NCI-H748 (cell line): Measurements from ENCODE around the gene PPP1R14C.
"Not testable (repeated sequence)": the region's sequence is repeated elsewhere in the genome, so short reads cannot be mapped to it uniquely, and the experiment has no call there.

ENCODE experiments used
- DNase-seq: peaks from one replicate; lab custom pipeline; 2025; ENCODE audit not compliant: unreplicated experiment; lab: John Stamatoyannopoulos, UW

PPP1R14C gene

DNA sequence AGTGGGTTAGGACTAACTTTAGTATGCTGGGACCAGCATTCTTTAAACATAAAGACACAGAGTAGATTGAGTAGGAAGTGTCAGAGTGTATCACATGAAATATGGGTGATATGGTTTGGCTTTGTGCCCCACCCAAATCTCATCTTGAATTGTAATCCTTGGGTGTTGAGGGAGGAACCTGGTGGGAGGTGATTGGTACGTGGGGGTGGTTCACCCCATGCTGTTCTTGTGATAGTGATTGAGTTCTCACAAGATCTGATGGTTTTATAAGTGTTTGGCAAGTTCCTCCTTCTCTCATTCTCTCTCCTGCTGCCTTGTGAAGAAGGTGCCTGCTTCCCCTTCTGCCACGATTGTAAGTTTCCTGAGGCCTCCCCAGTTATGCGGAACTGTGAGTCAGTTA lies 5.1 kb upstream of the PPP1R14C start:
- DNase-seq: not testable (repeated sequence)

DNA sequence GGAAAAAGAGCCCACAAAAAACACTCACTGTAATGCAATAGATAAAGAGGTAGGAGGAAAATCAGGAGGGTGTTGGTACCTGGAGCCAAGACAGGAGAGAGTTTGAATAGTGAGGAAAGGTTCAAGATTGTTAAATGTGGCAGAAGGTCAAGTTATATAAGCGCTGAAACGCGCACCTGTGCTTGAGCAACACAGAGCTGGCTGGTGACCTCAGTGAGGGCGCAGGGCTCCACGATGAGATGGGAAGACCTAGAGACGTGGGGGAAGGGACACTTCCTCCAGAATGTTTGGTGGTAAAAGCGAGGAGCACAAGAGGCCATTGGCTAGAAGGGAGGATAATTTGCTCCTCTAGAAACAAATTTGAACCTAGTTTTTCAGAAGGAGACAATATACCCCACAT lies 4.2 kb upstream of the PPP1R14C start:
- no peak for DNase-seq

DNA sequence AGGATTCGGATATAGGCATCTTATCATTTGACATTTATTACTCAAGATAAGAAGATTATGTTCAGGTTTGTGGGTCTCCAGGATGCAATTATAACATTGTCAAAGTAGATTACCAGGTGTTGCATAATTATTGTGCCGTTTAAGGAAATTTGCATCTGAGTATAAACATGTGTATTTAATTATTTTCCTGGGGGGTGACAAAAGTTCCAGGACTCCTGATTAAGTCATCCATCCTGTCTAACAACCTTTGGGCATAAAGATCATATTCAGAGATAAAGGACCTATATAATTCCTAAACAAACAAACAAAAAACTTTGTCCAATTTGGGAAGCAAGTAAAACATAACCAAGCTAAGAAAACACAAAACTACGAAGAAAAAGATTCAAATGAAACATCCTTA lies 3.3 kb upstream of the PPP1R14C start:
- peak; percentile 10 for DNase-seq

DNA sequence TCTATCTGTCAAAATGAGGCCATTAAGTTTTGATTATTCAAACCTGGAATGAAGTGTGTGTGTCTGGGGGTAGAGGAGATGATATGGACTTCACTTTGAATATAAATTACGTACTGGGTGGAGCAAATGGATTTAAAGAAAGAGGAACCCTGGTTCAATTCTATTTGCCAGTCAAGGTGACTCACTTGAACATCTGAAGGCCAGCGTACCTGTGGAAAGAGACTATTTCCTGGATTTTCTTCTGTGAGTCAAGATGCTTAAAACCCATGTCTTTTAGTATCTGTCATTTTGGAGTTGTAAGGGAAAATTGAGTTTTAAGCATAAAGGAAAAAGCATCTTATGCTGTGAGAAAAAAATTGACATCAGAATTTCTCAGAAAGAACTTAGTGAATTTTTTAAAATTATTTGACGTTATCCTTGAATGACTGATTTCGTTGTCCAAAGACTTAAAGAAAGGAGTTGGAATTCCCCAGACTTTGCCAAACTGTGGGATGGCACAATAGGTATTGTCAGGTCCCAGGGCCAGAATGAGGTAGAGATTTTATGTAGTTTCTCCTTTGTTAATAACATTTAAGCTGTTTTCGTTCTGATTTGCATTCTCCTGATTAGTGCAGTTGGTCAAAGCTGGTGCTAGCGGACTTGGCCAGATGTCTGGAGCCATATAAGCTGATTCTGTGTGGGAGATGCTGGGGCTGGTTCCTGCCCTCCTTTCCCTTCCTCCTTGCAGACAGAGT lies 2.4 kb upstream of the PPP1R14C start:
- no peak for DNase-seq

DNA sequence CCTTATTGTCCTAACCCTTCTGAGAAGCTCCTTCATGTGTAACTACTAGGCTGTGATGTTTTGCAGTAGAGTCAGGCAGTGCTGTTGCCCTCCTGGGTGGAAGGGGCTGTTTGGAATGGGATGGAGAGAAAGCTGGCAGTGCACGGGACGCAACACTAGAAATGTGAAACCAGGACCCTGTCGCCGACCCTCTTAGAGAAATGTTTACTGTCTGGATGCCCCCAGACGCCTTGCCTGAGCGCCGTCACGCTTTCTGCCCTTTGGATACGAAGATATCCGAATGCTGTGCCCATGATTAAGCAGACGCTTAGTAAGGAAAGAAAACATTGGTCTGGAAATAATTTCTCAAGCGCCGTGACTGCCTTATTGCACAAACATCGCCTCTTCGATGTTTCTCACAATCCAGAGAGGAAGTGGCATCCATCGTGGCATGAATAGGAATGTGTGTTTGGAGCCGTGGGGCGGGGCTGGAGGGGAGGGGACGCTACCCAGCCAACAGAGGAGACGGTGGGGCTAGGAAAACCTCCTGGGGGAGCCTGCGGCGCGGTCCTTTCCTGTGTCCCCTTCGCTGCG lies 661 bp upstream of the PPP1R14C start:
- DNase-seq: peak; percentile 65

DNA sequence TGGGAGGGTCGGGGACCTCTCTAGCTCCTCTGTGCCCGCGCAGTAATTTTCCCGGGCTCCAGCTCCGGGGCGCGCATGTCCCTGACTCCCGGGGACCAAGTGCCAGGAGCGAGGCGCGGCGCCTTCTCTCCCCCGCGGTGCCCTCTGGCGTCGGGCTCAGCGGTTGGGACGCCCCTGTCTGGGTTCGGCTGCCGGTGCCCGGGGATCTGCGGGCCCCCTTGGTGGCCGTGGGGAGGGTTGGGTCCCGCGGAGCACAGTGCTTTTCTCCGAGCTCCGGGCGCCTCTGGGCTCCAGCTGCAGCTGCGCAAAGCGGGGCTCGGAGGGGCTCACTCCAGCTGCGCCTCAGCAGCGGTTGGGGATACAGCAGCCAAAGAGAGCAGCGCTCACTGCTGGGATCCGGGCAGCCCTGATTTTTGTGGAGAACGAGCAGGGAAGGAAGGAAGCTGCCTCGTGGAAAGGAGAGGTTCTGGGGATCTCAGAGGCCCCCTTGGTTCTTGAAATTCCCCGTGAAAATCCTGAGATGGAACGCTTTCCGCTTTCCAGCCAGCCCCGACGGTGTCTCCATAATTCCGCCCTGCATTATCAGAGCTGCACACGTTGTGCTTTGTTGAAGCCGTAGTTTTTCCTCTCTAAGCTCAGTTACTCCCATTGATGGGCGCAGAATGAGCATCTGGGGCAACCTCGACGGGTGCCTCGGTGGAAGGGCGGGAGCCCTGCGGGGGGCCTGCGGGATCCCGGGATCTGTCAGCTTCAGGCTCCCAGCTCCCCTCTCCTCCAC lies 861 bp downstream of the PPP1R14C start:
- peak; percentile 62 for DNase-seq

DNA sequence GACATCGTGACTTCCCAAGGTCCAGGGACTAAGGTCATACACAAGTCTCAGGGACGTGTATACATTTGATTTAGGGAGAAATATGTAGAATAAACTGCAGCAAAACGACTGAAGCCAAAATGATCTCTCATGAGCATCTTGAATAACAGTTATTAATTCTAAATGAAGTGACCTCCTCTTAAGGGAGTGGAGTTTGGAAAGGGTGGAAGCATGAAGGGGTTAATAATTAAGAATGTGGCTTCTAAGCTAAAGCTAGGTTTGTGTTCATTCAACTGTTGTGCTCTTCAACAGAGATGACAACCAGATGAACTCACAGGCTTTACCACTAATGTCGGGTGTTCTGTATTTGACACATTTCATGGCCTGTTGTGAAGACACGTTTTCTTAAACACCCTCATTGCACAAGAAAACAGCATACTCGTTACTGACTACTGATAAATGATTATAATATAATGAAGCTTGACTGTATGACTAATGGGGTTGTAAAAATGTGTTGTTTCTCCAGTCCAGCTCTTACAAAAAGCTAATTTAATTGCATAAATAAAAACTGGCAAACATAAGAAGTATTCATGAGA lies 1.5 kb downstream of the PPP1R14C start:
- no peak for DNase-seq

DNA sequence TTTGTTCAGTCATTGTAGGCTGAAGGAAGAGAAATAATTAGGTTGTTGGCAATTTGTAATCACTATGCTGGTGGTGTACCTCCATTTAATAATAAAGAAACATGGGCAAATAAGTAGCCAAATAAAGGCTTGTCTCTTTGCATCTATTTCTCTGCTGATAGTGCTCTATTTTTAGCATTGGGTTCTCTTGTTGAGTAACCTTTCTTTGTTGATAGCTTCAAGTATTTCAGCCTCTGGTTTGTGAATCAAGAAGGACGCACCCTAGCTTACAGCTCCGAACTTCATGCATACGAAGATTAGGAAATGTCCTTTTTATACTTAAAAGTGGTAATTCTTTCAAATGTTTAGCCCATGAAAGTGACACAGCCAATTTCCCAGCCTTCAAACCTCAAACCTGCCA lies 2.6 kb downstream of the PPP1R14C start:
- no peak for DNase-seq

DNA sequence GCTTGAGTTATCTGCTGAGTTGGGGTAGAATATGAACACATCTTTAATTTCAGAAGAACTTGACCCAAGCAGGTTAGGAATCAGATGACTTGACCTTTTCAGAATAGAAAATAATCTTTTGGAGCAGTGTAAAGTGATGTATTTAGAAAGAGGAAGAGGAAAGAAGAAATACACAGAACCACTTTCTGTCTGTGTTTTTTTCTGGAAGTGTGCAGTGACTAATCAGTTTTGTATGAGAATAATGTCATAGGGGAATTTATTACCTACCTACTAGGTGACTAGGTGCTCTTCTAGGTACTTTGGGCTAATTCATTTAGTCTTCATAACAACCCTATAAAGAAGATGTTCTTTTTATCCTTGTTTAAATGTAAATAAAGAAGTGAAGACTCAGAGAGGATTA lies 3.0 kb downstream of the PPP1R14C start:
- DNase-seq: no peak

DNA sequence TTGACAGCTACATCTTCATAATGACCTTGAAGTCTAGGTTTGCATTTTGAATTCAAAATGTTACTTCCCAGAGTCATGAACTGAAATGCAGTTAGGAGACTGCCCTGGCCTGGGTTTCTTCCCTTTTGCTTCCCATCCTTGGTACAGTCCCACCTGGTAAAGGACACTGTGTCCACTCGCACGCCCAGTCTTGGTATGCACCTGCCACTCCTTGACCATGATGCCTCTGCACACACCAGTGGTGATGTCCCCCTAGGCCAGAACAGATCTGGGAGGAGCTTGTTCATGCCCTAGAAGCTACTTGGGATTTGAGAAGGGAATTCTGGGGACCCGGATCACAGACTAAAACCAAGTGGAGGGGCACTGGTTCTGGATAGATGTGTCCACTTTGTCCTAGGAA lies 3.6 kb downstream of the PPP1R14C start:
- no peak for DNase-seq

DNA sequence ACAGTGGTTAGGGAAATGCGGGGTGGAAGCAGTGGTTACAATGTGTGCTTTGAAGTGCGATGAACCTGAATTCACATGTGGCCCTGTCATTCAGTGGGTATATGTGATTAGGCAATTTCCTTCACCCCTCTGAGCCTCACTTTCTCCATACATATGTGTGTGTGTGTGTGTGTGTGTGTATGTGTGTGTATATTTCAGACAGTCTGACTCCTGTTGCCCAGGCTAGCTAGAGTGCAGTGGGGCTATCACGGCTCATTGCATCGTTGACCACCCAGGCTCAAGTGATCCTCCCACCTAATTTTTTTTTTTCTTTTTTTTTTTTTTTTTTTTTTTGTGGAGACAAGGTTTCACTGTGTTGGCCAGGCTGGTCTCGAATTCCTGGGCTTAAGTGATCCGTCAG lies 6.3 kb downstream of the PPP1R14C start:
- DNase-seq: no peak

DNA sequence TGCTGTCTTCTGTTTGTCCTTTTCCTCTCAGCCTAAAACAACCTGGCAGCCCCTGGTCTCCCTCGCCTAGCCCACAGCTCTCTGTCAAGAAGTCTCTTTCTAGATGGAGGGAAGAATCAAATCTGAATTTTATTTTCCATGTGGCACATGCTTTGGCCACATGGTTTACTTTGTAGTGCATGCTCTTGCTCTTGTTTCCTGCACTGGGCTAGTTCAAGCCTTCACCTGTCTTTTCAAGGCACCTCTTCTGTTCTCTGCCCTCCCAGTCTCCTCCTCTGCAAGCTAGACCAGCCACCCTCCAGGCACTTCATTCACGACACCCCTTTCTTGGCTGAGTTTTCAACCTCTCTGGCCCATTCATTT lies 7.6 kb downstream of the PPP1R14C start:
- DNase-seq: no peak

DNA sequence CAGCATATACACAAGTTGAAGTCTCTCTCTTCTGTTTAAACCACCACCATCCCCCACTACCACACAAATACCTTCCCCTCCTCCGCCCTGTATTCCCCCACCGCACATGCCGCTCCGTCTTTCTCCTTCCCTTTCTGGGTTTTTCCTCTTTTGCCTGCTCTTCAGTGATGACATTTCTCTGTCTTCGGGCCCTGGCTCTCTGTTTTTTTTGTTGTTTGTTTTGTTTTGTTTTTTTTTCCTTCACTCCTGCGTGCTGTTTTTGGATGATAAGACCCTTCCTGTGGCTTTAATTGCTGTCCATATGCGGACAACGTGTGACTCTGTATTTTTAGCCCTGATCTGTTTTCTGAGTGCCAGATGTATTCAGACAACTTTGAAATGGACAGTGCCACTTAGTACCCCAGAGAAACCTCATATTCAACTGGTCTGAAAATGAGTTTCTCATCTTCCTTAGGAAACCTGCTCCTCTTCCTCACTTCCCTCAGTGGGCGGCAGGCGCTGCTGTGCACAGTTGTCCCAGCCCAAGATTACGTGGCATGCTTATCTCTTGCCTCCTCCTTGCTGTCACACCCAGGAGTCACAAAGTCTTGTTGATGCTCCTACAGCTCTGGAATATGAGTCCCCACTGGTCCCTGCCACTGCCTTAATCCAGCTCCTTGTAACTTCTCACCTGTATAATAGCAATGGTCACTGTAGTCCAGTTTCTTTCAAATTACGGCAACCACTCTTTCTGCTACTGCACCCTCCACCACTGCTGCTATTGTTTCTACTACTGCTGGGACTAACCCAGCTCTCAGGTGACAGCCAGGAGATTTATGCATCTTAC lies 8.2 kb downstream of the PPP1R14C start:
- DNase-seq: no peak

DNA sequence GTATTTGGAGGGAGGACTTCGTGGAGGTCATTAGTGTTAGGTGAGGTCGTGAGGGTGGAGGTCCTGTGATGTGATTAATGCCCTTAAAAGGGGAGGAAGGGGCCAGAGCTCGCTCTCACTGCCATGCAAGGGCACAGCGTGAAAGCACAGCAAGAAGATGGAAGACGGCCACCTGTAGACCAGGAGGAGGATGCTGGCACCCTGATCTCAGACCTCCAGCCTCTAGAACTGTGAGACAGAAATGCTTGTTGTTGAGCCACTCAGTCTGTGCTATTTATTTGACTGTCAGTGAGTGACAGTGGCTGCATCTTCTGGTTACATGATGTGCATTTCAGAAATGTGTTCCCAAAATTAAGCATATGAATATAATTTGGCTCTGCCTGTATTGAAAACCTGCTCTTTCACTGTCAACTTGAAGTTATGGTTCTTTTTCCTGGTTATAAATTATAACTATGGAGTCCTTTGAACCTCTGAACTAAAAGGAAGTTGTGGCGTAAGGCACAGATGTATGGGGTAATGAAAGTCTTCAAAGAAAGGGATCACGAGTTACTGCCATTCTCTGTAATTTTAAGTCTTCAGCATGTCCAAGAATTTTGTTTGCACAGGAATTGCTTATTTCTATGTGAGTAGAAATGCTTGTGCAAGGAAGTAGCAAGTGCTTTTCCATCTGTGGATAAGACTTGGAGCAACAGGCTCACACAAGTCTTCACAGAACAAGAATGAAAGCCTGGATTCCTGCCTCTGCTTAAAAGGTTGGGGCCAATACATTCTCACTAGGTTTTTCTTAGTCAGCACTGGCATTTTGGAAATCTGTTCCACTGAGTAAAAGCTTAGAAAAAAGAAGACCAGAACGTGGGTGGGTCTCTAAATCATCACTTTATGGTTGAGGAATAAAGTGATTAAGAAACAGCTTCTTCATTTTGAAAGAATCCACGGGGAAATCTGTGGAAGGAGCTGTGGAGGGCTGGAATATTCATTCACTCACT lies 10.3 kb downstream of the PPP1R14C start:
- DNase-seq: no peak

DNA sequence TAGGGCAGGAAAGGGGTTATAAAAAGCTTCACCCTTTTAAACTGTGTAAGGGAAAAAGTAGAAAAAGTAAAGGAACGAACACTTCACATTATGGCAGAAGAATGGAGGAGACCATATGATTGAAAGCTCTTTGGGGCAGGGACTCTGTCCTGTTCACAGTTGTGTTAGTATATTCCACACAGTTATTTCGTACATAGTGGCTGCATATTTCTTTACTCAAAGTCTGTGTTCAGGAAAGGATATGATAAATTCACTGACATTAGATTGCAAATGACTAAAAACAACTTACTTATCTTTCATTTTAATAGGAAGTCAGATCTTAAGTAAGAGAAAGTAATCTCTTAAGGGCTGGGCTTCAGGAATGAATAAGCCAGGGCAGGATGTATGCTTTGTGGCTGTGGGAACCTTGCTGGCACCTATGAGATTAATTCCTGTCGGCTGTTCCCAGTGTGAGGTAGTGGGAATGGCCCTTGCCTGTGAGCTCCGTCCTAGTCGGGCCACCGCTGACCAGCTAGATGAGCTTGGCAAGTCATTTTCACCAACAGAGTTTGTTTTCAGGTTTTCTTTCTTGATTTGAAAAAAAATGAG lies 11.2 kb downstream of the PPP1R14C start:
- no peak for DNase-seq

DNA sequence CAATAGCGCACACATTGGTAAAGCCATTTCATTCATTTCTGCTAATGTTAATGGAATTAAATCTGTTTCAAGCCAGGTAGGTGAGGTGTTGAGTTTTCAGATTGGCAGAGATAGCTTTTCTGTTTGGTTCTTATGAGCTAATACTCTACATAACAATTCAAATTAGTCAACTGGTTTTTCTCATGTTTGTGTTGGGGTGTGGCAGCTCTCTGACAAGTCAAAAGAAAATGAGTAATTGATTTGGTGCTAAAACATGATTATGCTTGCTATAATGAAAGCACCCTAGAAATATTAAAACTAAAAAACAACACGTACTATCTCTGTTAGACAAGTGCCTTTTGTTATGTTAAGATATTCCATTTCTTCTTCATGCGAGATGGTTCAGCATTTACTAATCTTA lies 13.6 kb downstream of the PPP1R14C start:
- no peak for DNase-seq

DNA sequence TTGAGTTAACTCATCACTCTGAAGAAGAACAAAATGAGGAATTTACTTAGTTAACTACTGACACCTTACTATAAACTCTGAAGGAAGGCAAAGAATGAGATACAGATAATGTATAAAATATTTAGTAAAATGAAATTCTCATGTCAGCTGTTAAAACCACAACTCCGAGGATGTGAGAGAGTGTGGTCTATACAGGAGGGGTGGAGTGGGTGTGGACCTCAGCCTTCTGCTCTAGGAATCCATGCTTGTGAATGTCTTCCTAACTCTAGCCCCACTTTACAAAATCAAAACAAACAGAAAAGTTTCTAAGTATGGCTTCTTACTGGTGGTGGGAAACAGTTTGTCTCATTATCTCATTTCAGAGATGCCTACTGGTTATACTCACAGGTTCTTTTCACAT lies 14.2 kb downstream of the PPP1R14C start:
- no peak for DNase-seq

DNA sequence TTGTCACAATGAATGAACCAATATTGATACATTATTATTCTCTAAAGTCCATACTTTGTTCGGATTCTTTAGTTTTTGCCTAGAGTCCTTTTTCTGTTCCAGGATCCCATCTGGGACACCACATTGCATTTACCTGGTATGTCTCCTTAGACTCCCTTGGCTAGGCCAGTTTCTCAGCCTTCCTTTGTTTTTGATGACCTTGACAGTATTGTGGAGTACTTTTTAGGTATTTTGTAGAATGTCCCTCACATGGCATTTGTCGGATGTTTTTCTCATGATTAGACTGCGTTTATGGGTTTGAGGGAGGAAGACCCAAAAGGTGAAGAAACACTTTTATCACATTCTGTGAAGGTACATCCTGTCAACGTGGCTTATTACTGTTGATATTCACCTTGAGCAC lies 16.9 kb downstream of the PPP1R14C start:
- DNase-seq: no peak

DNA sequence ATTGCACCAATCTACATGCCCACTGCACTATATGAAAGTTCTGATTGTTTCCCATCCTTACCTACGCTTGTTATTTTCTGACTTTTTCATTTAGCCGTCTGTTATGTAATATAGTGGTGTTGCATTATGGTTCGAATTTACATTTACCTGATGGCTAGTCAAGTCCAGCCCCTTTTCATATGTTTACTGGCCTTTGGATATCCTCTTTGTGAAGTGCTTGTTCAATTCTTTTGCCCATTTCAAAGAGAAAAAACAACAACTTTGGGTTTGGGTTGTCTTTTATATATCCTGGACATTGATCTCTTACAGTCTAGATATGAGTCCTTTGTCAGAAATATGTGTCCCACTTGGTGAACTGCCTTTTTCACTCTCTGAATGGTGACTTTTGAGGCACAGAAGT lies 21.1 kb downstream of the PPP1R14C start:
- no peak for DNase-seq
